GM21717 (cell line): ENCODE results near the gene SYNGR3.

Source experiments
- ATAC-seq: cut with Tn5 transposase; IDR thresholded peaks from one replicate; pipeline ENCODE4 v1.9.1; 2021; ENCODE audit warnings: mild to moderate bottlenecking, moderate library complexity; ENCODE audit not compliant: unreplicated experiment

Gene SYNGR3

DNA sequence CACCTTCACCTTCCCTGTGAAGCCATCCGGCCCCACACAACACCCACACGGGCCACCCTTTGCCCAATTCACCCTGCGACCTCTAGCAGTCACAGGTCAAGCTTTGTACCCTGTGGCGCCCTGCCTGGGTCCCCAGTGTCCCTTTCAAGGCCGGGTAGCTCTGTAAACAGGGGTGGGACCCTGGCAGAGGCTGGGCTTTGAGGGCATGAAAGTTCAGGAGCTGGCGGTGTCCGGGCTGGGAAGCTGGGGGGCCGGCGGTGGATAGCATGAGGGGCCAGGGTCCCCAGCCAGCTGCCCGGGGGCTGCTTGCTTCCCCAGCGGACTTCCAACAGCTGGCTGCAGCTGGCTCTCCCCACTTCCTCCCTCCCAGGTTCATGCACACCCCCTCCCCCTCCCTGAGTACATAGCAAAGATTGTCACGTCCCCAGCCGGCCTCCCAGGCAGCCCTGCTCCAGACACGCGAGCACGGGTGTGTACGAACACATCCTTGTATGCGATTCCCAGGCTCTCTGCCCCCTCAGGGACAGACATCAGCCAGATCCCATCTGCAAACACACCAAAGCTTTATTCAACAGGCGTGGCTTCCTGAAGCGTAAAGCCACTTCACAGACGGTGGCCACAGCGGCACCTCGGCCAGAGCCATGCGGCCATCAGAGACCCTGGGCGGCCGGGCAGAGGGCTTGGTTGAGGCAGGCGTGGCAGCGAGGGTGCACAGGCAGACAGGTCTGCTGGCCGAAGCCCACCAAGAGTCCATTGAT lies 49.7 kb downstream of the SYNGR3 start:
- ATAC-seq, result no peak

DNA sequence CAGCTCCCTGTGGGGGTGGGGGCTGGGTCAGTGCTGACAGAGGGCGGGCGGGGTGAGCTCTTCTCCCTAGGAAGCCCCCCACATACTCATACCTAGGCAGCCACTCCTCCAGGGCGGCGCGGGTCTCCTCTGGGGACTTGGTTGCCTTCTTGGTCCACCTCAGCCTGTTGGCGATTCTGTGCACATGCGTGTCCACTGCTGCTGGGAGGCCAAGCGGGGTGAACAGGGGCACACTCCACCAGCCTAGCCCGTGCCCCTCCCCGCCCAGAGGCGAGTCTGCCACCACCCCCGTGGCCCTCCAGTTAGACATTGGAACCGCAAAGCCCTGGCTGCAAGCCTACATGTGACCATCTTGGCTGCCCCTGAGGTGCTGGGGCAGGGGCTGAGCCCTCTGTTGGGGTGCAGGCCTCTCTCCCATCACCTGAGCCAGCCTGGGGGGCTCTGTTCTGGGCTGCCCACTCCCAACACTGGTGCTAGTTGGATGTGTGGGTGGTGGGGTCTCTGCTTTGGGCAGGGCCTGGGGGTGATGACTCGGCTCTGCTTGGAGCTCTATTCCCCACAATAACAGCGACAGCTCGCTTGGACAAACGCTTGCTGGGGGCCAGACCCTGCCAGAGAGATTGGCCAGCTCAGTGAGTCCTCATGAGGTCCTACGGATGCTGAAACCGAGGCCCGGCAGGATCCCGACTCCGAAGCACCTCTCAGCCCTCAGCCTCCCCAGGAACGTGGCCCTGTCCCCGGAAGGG lies 50.4 kb downstream of the SYNGR3 start:
- no peak for ATAC-seq

DNA sequence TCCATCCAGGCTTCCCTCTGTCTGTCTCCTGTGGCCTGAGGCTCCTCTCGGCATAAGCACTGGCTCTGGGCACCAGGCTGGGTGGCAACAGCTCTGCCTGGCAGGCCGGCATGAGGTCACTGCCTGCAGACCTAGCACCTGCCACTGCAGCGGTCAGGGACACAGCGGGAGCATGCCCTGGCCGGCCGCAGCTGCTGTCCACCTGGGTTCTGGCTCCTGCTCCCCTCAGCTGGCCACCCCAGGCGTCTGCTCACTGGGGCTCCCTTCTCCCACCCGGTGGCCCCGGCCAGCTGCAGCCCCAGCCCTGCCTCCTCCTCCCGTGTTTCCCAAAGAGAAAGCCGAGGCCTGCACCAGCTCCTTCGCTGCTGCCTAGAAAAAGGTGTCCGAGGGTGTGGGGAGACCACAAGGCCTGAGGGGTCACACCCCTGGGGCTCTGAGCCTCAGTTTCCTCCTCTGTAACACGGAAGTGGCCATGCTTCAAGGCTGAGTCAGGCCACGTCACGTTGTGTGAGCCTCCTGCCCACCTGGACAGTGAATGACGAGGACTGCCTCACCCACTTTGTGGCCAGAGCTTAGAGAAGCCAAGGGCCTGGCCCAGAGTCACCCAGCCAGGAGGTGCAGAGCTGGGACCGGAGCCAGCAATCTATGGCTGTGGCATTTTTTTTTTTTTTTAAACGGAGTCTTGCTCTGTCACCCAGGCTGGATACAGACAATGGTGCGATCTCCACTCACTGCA lies 51.2 kb downstream of the SYNGR3 start:
- ATAC-seq, result no peak

DNA sequence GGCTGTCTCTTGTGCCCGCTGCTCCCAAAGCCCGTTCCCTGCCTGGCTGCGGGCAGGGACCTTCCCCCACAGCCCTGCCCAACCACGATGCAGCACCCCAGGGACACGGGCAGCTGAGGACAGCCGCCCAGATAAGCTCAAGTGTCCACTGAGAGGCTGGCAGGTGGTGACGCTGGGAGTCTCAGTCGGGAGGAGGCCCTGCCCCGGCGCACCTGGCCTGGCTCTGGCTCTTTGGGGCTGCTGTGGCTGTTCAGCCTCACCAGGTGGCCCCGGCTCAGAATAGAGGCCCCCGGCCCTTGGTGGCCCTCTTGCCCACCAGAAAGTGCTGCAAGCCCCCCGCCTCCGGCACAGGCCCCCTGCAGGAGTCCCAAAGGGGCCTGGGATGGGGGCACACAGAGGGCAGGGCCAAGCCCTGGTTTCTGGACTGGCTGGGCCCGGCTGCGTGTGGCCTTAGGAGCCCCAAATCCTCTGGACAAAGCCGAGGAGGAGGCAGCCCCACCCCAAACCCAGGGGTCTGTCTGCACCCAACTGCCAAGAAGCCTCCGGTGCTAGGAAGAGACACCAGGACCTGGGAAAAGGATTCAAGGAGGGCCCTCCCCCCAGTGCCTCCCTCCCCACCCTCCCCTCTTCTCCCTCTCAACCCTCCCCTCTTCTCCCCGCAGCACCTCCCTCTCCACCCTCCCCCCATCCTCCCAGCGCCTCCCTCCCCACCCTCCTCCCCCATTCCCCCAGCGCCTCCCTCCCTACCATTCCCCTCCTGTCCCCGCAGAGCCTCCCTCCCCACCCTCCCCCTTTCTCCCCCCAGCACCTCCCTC lies 52.6 kb downstream of the SYNGR3 start:
- ATAC-seq, result no peak

DNA sequence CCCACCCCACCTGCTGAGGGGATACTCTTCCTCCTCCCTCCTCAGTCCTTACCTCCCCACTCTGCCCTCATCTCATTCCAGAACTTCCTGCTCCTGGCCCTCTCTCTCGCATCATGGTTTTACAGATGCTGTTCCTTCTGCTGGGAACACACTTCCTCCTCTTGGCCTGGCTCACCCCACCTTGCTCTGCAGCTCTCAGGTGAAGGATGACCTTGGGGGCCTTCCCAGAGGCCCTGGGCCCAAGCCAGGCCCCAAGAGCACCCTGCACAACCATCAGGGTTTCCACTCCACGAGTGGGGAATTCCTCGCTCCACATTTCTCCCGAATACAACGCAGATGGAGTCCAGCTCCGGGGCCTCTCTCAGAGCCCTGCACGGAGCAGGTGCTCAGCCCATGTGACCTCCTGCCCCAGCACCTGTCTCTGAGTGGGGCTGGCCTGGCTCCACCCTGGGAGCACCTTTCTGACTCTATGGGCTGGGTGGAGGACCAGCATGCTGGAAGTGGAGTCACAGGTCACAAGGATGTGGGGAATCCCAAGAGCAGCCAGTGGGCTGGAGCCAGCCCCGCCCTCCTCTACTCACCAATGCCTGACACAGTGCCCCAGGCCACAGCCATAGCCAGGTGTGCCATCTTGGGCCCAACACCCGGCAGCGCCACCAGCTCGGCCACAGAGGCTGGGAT lies 53.4 kb downstream of the SYNGR3 start:
- ATAC-seq, result no peak
